Heart left ventricle (tissue), 13 donors: Measurements from ENCODE around the gene TAF10.

Source experiments
- CTCF ChIP-seq, 12 donors: fragments of 200-600 bp; sonication (generic) in 4 of 12; IDR thresholded peaks; one replicate each; pipeline versions ENCODE4 v1.5.0 to v1.8.0; 2018 to 2022; ENCODE audit warnings: antibody characterized with exemption in 12 of 12, mild to moderate bottlenecking in 5 of 12
- POLR2A ChIP-seq, 2 donors: fragments of 450-650 bp; IDR thresholded peaks; one replicate each; pipeline ENCODE4 v1.6.1; 2017; ENCODE audit warnings: antibody characterized with exemption in 2 of 2, mild to moderate bottlenecking in 2 of 2, moderate library complexity in 2 of 2
- donor health status: ischemic (EF 13 %, LVEDD 7.1; RV severe dilation, severe dysfunction).
- donor health status: DM: no; HTN: yes; CAD: no.
- donor health status: DM: no; HTN: no; CAD: no.
- donor health status: ischemic (EF 25% LVEDD 6.9; RV normal size, moderate dysfunction).
- donor health status: ischemic (EF 25% LVEDD 5.7; RV mildly dilated, moderate dysfunction).
- donor health status: ischemic (EF 35%, LVEDD 5.7; RV mildly dilated, moderate dysfunction).
- donor health status: nonischemic (EF 11% LVEDD 7.7; RV severe dilation, severe dysfunction).
- donor health status: DM: yes; HTN: yes; CAD: no.
- donor health status: PGD.
- donor health status: ischemic (EF 29% LVEDD 5.4; RV normal size, mild dysfunction).
- donor health status: nonischemic (EF 23%, LVEDD 6.1; RV moderate dilation, normal function).

GRCh38 chr11:6598555-6598954, 13.5 kb downstream of the TAF10 start:
- TF ChIP-seq CTCF (IDR thresholded peaks at IDR 0.05) (no peak), POLR2A (IDR thresholded peaks at IDR 0.05) (no peak)
